Measurements from ENCODE around the gene NHSL1. TPM values are rescaled to one million over a fixed set of nuclear protein-coding genes. Genes with fewer than 3 reads are reported as not detected.

Gene NHSL1
- total RNA-seq, 2 donors from 2014 or later, result 2.1 to 10.7 TPM

GRCh38 chr6:138518054-138518453, 18.8 kb upstream of the NHSL1 start:
- H3K4me3 ChIP-seq, result no peak overlapping the region
- H3K4me1 ChIP-seq (replicated peaks), result no peaks in the 10 kb centered on the region
- TF ChIP-seq, protein P1, sequence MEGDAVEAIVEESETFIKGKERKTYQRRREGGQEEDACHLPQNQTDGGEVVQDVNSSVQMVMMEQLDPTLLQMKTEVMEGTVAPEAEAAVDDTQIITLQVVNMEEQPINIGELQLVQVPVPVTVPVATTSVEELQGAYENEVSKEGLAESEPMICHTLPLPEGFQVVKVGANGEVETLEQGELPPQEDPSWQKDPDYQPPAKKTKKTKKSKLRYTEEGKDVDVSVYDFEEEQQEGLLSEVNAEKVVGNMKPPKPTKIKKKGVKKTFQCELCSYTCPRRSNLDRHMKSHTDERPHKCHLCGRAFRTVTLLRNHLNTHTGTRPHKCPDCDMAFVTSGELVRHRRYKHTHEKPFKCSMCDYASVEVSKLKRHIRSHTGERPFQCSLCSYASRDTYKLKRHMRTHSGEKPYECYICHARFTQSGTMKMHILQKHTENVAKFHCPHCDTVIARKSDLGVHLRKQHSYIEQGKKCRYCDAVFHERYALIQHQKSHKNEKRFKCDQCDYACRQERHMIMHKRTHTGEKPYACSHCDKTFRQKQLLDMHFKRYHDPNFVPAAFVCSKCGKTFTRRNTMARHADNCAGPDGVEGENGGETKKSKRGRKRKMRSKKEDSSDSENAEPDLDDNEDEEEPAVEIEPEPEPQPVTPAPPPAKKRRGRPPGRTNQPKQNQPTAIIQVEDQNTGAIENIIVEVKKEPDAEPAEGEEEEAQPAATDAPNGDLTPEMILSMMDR (IDR thresholded peaks at IDR 0.05), result no peak
- no peak for TF ChIP-seq POLR2A (IDR thresholded peaks at IDR 0.05)
- no peak for TF ChIP-seq POLR2AphosphoS5 (IDR thresholded peaks at IDR 0.05)
- no peaks in the 10 kb centered on the region for H3K36me3 ChIP-seq
- H3K27ac ChIP-seq, result no peak overlapping the region
- no peak for DNase-seq (ENCODE audit: low spot score)
- intact Hi-C loops (cut with DNase I), result no loop called here
- H3K9me3 ChIP-seq, result no peaks in the 10 kb centered on the region
- no peaks in the 10 kb centered on the region for H3K27me3 ChIP-seq (replicated peaks; ENCODE audit: insufficient read depth)

DNA sequence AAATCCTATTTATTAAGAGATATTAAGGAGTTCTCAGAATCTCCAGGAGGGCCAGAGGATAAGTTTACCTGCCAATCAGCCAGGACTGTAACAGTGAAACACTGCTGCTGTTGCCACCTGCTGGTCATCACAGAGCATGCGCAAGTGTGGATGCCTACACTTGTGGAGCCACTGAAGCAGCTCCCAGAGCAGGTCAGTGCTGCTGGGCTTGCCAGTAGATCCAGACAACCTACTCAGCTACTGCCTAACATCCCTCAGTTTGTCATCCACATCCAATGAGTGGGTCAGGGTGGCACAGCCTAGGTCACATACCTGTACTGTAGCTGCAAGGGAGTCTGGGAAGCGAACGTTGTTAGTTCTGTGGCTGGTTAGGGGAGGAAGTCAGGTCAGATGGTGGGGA, 18.3 kb upstream of the NHSL1 start:
- DNase-seq (ENCODE audit: low spot score), result peak; percentile 31
- intact Hi-C loops (cut with DNase I), result no loop called here
- TF ChIP-seq, protein P1 (IDR thresholded peaks at IDR 0.05), result peak; percentile 15 to 62 (median 45)
- no peak for TF ChIP-seq POLR2AphosphoS5 (IDR thresholded peaks at IDR 0.05)
- H3K27me3 ChIP-seq (replicated peaks; ENCODE audit: insufficient read depth), result no peaks in the 10 kb centered on the region
- no peak overlapping the region for H3K27ac ChIP-seq
- H3K36me3 ChIP-seq, result no peaks in the 10 kb centered on the region
- WGBS, result 92% methylated on average over 3 of the region's 3 CpGs
- no peak overlapping the region for H3K4me3 ChIP-seq
- H3K9me3 ChIP-seq, result no peaks in the 10 kb centered on the region
- no peaks in the 10 kb centered on the region for H3K4me1 ChIP-seq (replicated peaks)

DNA sequence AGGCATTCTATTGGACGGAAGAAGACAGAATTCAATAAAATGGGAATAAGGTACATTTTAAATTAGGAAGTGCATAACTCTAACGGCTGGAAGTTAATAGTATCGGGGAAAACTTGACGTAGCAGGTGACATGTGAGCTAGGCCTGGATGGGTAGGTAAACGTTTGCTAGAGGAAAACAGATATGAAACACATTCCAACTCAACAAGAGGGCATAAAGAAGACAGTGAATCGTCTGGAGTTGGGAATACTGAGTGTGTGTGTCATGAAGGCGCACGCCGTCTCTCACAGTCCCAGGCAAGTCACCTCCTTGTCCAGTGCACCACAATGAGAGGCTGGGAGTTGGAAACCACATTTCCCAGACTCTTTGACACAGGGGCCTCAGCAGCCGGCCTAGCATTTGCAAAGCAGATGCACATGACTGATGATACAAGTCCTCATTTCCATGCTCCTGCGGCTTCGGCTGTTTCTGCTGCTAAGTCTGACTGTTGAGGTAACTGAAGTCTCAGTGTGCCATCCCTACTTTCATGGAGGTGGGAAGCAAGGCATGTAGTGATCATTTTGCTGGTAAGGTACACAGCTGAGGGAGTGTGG, 16.5 kb upstream of the NHSL1 start:
- WGBS, result 87% methylated on average over 12 of the region's 12 CpGs
- intact Hi-C loops (cut with DNase I), result no loop called here
- H3K36me3 ChIP-seq, result no peaks in the 10 kb centered on the region
- no peak for DNase-seq (ENCODE audit: low spot score)
- no peak overlapping the region for H3K4me3 ChIP-seq
- TF ChIP-seq POLR2A (IDR thresholded peaks at IDR 0.05), result no peak
- TF ChIP-seq, protein P1 (IDR thresholded peaks at IDR 0.05), result no peak
- no peak for TF ChIP-seq POLR2AphosphoS5 (IDR thresholded peaks at IDR 0.05)
- no peaks in the 10 kb centered on the region for H3K27me3 ChIP-seq (replicated peaks; ENCODE audit: insufficient read depth)
- H3K27ac ChIP-seq, result no peak overlapping the region
- no peaks in the 10 kb centered on the region for H3K4me1 ChIP-seq (replicated peaks)
- H3K9me3 ChIP-seq, result no peaks in the 10 kb centered on the region

DNA sequence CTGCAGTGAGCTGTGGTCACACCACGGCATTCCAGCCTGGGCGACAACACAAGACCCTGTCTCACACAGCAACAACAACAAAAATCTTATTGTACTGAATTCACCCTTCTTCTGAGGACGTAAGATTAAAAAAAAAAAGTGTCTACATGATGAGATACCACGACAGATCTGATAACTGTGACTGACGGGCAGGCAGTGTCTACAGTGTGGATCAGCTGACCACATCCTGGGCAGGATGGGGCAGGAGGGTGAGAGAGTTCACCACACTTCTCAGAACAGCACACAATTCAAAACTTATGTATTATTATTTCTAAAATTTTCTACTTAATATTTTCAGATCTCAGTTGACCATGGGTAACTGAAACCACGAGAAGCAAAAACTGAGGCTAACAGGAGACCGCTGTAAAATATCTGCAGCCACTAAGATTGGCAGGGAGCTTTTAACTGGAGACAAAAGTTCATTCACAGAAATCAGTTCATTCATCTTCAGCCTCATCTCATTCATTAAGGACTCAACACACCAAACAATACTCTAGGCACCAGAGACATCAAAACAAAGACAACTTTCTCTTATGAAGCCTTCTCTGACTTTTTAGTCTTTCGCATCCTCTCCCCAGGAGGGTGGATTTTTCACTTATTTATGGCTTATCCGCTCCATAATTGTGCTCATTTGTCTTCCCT, 15.7 kb upstream of the NHSL1 start:
- TF ChIP-seq POLR2AphosphoS5 (IDR thresholded peaks at IDR 0.05) (no peak), POLR2A (IDR thresholded peaks at IDR 0.05) (no peak)
- TF ChIP-seq, protein P1 (IDR thresholded peaks at IDR 0.05), result no peak
- DNase-seq (ENCODE audit: low spot score), result no peak
- intact Hi-C loops (cut with DNase I), result no loop called here
- no peaks in the 10 kb centered on the region for H3K36me3 ChIP-seq
- H3K27me3 ChIP-seq (replicated peaks; ENCODE audit: insufficient read depth), result no peaks in the 10 kb centered on the region
- WGBS, result 89% methylated on average over 9 of the region's 9 CpGs
- H3K4me1 ChIP-seq (replicated peaks), result no peaks in the 10 kb centered on the region
- H3K9me3 ChIP-seq, result no peaks in the 10 kb centered on the region
- no peak overlapping the region for H3K27ac ChIP-seq
- H3K4me3 ChIP-seq, result no peak overlapping the region

DNA sequence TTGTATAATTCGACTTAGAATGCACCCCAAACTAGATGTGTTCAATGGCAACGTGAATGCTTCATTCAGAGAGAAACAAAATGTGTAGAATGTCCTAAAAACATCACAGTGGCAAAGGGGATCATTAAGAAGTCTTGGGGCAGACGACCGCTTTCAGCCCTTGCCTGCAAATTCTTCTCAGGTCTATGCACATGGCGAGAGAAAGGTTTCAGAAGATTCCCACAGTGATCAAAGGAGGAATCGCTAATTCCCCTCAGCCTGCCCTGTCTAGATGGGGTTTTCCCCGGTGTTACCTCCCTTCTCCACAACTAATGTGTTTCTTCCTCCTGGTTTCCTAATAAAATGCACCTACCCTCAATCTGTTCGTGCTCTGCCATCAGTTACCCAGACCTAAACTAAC, 13.3 kb upstream of the NHSL1 start:
- H3K4me3 ChIP-seq, result no peak overlapping the region
- no peaks in the 10 kb centered on the region for H3K36me3 ChIP-seq
- no peak for TF ChIP-seq POLR2A (IDR thresholded peaks at IDR 0.05)
- no peak for TF ChIP-seq POLR2AphosphoS5 (IDR thresholded peaks at IDR 0.05)
- TF ChIP-seq, protein P1 (IDR thresholded peaks at IDR 0.05), result no peak
- intact Hi-C loops (cut with DNase I), result no loop called here
- no peaks in the 10 kb centered on the region for H3K9me3 ChIP-seq
- H3K4me1 ChIP-seq (replicated peaks), result no peaks in the 10 kb centered on the region
- DNase-seq (ENCODE audit: low spot score), result no peak
- no peaks in the 10 kb centered on the region for H3K27me3 ChIP-seq (replicated peaks; ENCODE audit: insufficient read depth)
- WGBS, result 73% methylated on average over 8 of the region's 8 CpGs
- H3K27ac ChIP-seq, result no peak overlapping the region

All from prostate gland (tissue), 2 donors.